GM18526 (cell line): ENCODE measurements around the gene ASXL2.

Experiments used
- POLR2A ChIP-seq: IDR thresholded peaks from 3 replicates; pipeline ENCODE4 v1.6.1; 2011; ENCODE audit not compliant: insufficient read length; ENCODE audit errors: extremely low read depth

The ASXL2 gene

GRCh38 chr2:25690058-25690457 lies 188.2 kb downstream of the ASXL2 start:
- TF ChIP-seq POLR2A = no peak

- no peak for TF ChIP-seq POLR2A
Measured at GRCh38 chr2:25688236-25688635, 190.1 kb downstream of the ASXL2 start.

DNA sequence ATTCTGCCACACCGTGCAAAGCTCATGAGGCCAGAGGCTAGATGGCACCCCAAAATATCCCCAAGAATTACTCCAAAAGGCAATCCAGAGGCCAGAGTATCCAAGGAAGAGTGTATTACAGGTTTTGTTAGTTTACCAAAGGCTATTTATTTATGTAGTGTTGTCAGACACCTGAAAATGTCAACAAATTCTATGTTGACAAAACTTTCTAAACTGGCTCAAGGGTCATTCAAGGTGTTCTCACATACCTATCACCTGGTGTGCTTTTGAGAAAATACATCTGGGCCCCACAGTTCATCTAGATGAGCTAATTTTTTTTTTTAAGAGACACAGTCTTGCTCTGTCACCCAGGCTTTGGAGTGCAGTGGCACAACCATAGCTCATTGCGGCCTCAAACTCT lies 192.5 kb downstream of the ASXL2 start:
- no peak for TF ChIP-seq POLR2A

DNA sequence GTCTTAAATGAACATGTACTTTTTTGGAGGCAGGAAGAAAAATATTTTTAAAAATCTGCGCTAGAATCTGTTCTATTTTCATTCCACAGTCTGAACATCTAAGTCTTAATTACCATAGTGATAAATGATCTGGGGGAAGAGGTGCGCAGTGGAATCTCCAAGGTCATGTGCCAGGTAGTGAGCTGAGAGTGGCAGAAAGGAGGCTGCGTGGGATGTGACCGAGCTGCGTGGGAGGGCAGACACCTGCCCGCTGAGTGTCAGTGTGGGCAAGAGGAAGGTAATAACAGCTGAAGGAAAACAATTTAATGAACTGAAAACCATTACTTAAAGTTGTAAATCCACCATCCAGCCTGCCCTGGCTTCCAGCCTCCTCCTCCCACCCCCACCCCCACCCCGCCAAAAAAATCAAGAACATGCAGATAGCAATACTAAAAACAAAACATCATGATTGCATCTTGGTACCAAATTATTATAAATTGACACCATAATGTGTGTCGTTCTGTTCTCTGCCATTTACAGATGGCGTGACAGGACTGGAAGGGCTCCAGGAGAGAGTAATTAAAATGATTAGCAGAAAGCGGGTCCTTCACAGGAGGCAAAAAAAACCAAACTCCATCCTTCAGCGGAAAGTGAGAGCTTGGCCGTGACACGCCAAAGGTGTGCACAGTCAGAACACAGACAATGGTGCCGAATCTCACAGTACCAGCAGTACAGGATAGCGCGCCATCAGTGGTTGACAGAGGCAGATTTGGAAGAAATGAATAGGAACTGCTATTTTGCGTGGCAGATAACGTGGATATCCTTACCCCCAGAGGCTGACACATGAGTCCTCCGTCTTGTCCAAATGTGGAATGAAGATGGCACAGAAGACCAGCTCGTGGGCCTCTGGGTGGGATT lies 193.5 kb downstream of the ASXL2 start:
- TF ChIP-seq POLR2A = no peak
